GM19468 (cell line): ENCODE results near the gene CTDSP1.

Source experiments
- ATAC-seq: cut with Tn5 transposase; IDR thresholded peaks from one replicate; pipeline ENCODE4 v1.9.1; 2021; ENCODE audit warnings: mild to moderate bottlenecking, moderate library complexity, moderate number of reproducible peaks; ENCODE audit not compliant: unreplicated experiment; ENCODE audit errors: extremely low read depth

Gene CTDSP1

DNA sequence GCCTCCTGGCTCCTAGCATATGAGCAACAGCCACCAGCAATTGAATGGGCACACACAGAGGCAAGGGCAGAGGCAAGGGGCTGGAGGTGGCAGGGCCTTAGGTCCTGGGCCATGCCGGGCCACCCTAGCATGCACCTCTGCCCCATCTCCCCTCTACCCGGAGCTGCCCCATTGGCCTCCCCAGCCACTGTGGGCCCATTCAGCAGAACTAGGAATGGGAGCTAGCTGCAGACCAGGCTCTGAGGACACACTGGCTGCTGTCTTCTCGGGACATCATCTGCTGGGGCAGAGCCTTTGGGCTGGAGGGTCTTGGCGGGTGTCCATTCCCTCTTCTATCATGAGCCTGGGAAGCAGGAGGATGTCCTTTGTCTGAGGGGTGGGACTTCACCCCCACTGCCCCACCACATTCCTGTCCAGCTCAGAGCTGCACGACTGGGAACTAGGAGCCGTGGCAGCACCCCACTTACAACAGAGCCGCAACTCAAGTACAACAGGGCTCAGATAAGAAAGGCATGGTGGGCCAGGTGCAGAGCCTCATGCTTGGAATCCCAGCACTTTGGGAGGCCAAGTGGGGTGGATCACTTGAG is 20.1 kb downstream of the CTDSP1 start:
- no peak for ATAC-seq

DNA sequence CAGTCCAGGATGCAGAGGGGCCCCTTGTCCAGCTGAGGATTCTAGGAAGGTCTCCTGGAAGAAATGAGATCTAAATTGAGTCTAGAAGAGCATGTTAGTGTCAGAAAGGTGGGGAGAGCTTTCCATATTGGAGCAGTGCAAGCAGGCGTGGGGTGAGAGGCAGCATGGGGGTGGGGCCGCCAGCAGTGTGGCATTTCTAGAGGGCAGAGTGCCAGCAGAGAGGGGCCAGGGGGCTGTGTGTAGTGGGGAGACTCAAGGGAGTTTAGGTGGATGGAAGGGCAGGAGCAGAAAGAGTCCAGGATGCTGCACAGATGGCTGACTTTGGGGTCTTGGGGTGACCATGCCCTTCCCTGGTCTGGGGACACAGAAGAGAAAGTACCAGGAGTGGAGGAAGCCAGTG is 21.4 kb downstream of the CTDSP1 start:
- no peak for ATAC-seq

DNA sequence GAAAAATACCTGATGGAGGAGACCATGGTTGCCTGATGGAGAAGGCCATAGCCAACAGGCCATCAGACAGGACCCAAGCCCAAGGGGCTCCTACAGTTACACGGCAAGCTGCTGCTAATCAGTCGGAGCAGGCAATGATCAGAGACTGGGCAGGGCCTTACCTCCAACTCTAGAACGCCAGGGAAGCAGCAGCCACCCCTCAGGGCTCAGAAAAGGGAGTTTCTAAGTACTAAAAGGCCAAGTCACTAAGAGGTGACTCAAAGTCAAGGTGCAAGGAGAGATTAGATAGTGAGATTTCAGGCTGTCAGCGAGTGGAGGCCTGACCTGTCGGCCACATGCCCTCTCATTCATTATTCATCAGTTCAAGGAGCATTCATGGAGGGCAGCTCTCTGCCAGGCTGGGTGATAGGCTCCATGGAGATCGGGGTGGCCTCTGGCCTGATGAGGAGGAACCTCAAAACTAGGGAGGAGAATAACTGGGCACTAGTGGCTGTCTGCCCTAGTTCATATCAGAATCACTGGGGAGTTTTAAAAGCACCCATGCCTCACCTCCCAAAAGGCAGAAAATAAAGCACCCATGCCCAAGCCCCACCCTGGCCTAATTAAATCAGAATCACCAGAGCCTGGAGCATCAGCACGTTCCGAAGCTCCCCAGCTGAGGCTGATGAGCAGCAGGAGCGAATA is 22.9 kb downstream of the CTDSP1 start:
- no peak for ATAC-seq

DNA sequence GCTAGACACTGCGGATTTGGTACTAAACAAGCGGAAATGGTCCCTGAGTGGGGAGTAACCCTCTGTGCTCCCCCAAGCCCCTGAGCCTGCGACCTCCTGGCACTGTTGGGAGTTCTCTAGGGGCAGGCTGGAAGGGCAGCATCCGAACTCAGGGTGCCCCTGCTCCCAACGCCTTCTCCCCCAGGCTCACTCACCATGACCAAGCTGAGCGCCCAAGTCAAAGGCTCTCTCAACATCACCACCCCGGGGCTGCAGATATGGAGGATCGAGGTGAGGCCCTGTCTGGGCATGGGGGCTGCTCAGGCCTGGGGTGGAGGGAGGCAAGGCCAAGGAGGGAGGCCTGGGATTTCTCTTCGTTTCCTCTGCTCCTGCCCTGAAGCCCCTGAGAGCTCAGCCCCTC is 23.9 kb downstream of the CTDSP1 start:
- ATAC-seq: no peak

DNA sequence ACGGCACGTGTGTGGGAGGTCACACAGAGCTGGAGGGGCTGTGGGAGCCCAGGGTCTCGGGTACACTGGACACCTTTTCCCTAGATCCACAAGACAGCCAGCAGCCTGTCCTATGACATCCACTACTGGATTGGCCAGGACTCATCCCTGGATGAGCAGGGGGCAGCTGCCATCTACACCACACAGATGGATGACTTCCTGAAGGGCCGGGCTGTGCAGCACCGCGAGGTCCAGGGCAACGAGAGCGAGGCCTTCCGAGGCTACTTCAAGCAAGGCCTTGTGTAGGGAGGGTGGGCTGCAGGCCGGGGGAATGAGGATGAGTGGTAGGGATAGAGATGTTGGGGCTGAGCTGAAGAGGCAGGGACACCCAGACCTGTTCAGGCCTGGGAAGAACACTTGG is 25.9 kb downstream of the CTDSP1 start:
- ATAC-seq: no peak

DNA sequence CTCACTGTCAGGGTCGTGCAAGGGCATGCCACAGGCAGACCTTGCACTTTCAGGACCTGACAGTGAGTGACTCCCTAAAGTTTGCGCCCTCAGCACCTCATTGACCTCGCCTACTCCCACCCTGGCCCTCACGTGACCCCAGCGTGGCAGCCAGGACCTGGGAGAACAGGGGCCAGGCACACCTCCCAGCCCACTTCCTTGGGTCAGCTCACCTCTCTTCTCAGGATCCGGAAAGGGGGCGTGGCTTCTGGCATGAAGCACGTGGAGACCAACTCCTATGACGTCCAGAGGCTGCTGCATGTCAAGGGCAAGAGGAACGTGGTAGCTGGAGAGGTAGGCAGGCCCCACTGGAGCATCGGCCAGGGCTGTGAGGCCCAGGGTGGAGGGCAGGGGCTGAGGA is 28.1 kb downstream of the CTDSP1 start:
- no peak for ATAC-seq

DNA sequence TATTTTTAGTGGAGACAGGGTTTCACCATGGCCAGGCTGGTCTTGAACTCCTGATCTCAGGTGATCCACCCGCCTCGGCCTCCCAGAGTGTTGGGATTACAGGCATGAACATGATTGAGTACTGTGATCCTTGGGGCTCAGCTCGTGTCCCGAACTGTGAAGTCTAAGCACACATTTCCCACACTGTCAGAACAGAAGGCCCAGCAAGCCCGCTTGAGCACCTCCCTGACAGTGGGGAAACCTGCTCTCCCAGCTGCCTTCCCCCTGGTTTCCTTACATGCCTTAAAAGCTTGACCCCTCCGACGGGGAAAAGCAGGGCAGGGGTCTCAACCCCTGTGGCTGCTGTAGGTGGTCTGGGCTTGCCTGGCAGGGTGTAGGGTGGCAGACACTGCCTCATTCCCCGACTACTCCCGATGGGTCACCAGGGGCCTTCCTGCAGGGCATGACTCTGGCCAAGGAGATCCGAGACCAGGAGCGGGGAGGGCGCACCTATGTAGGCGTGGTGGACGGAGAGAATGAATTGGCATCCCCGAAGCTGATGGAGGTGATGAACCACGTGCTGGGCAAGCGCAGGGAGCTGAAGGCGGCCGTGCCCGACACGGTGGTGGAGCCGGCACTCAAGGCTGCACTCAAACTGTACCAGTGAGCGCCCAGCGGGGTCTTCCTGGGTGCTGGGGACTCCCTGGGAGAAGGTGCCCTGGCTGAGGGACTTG is 29.3 kb downstream of the CTDSP1 start:
- ATAC-seq: no peak

DNA sequence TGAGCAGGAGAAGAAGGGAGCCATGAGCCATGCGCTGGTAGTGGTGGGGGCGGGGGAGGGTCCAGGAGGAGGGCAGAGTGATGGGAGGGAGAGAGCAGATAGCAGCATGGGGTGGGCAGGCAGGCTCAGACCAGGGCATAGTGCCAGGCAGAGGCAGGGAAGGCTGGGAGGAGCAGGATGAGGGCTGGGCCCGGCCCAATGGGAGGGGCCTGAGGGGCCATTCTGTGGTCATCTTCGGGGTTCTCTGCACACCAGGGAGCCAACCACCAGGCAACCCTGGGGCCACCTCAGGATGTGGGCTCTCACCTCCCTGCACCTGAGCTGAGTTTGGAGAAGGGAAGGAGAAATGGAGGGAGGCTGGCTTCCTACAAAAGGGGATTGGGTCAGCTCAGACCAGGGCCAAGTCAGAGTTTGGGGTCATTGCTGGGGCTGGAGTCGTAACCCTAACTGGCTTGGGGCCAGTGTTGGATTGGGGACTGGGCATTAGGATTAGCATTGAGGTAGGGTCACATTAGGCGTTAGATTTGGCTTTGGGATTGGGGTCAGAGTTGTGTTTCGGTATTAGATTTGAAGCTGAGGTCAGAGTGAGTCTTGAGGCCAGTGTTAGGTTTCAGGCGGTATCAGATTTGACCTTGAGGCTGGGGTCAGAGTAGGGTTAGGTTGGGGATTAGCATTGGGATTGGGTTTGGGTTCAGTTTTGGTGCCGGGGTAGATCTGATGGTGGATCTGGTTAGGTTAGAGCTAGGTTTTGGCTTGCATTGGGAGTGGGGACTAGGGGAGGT is 30.4 kb downstream of the CTDSP1 start:
- ATAC-seq: no peak

DNA sequence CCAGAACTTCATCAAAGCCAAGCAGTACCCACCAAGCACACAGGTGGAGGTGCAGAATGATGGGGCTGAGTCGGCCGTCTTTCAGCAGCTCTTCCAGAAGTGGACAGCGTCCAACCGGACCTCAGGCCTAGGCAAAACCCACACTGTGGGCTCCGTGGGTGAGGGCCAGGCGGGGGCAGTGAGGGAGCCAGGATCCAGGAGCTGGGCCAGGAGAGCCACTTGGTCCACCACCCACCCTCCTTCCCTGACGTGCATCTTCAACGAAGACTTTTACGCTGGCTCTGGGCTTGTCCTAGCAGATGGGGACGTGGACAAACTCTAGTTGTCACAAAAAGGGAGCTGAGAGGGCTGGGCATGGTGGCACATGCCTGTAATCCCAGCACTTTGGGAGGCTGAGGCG is 31.1 kb downstream of the CTDSP1 start:
- no peak for ATAC-seq

DNA sequence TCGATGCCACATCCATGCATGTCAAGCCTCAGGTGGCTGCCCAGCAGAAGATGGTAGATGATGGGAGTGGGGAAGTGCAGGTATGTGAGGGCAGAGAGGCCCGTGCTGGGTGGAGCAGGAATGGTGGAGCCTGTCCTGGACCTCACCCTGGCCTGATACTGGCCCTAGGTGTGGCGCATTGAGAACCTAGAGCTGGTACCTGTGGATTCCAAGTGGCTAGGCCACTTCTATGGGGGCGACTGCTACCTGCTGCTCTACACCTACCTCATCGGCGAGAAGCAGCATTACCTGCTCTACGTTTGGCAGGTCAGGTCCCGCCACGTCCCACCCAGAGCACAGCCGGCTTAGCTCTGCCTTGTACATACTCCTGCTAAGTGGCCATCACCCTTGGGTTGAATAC is 32.2 kb downstream of the CTDSP1 start:
- ATAC-seq: no peak

DNA sequence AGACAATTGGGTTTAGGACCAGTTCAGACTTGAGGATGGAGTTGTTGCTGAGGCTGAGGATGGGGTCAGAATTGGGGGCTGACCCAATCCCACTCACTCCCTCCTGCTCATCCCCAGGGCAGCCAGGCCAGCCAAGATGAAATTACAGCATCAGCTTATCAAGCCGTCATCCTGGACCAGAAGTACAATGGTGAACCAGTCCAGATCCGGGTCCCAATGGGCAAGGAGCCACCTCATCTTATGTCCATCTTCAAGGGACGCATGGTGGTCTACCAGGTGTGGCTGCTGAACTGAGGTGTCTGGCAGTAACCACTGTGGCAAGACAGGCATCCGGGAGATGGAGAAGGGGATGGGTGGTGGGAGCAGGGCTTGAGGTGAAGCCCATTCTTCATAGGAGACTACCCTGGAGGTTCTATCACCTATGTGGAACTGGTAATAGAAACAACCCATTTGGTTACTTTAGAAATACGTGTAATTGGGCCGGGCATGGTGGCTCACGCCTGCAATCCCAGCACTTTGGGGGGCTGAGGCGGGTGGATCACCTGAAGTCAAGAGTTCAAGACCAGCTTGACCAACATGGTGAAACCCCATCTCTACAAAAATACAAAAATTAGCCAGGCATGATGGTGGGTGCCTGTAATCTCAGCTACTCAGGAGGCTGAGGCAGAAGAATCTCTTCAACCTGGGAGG is 33.2 kb downstream of the CTDSP1 start:
- no peak for ATAC-seq

DNA sequence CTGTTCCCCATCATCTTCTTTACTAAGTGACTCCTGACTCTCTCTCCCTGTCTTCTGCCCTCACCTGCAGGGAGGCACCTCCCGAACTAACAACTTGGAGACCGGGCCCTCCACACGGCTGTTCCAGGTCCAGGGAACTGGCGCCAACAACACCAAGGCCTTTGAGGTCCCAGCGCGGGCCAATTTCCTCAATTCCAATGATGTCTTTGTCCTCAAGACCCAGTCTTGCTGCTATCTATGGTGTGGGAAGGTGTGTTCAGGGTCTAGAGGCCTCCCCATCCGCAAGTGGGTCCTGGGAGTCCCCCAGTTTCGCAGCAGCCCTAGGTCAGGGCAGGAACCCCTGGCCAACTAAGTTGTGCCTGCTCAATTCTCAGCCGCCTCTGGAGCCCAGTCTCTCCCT is 34.8 kb downstream of the CTDSP1 start:
- ATAC-seq: no peak

DNA sequence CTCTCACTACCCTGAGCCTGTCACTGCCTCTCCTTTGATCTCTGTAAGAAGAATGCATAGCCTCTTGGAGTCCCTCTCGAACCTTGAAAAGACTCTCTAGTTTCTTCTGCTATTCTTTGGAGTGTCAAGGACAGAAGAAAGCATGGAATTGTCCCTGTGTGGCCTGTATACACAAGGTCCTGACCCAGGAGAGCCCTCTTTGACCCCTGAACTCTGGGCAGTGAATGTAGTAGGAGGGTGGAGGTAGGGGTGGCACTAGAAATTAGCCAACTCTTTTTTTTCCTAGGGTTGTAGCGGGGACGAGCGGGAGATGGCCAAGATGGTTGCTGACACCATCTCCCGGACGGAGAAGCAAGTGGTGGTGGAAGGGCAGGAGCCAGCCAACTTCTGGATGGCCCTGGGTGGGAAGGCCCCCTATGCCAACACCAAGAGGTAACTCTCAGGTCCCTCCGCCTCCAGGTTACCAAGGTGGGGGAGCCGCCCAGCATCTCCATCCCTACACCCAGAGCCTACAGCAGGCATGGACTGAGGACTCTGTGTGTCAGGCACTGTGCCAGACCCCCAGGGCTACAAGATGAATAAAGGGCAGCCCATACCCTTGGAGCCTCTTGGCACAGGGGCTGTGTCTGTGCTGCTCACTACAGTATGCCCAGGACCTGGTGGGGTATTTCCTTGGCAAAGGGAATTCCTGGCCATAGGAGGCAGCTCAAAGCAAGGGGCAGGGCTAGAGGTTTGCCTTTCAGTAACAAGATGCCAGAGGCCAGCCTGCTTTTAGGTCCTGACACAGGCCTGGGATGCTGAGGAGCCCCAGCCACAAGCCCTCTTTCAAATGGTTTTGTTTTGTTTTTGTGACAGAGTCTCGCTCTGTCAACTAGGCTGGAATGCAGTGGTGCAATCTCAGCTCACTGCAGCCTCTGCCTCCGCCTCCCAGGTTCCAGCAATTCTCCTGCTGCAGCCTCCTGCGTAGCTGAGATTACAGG is 35.6 kb downstream of the CTDSP1 start:
- ATAC-seq: no peak

DNA sequence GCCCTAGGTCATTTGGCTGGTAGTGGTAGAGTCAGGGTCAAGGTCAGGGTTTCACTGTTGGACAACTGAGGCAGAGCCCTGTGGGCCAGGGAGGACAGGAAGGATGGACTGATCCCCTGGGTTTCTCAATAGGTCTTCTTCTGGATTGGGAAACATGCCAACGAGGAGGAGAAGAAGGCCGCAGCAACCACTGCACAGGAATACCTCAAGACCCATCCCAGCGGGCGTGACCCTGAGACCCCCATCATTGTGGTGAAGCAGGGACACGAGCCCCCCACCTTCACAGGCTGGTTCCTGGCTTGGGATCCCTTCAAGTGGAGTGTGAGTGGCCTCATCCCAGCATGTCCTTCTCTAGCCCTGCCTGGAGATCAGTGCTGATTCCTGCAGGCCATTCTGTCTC is 37.3 kb downstream of the CTDSP1 start:
- no peak for ATAC-seq

DNA sequence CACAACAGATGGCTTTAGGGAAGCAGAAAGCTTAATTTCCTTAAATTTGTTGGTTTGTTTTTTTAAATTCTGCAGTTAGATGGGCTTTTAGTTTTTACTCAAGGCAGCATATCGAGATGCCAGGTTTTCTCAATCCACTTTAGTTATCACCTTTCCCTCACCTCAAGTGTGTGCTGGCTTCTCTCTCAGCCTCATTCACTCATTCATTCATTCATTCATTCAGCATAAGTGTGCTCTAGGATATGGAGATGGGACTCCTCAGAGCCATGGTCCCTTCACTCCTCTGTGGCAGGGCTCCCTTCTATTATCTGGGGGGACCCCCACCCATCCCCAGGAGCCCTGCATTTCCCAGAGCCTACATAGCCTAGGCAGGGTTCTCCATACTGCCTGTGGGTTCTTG is 38.3 kb downstream of the CTDSP1 start:
- ATAC-seq: no peak

DNA sequence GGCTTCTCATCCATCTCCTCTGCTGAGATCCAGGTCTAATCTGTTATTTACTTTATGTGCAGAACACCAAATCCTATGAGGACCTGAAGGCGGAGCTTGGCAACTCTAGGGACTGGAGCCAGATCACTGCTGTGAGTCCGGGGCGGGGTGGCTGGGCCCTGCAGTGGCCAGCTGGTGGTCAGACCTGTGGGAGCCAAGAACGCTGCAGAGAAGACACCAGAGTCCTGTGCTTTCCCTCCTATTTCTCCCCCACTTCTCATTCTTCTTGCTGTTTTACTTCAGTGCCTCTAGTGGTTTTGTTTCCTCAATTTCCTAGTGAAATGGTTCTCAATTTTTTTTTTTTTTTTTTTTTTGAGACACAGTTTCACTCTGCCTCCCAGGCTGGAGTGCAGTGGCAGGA is 38.9 kb downstream of the CTDSP1 start:
- no peak for ATAC-seq

DNA sequence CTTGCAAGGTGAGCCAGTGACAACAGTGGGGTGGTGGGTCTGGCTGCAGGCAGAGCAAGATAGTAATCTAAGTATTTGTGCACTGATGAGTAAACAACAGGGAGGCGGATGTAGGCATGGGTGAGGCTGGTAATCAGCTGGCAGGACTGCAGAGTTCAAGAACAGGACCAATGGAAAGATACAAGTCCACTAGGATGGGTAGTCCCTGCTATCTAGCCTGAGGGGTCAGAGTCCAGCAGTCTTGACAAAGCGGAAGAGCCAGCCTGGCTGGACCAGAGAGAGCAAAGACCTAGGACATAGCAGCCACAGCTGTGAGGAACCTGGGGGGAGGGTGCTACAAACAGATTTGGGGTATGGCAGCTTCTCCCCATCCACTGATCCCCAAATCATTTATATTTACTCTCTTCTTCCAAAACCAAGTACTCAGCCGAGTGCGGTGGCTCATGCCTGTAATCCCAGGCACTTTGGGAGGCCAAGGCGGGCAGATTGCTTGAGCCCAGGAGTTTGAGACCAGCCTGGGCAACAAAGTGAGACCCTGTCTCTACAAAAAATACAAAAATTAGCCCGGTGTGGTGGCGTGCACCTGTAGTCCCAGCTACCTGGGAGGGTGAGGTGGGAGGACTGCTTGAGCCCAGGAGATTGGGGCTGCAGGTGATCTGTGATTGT is 45.2 kb downstream of the CTDSP1 start:
- ATAC-seq: no peak

DNA sequence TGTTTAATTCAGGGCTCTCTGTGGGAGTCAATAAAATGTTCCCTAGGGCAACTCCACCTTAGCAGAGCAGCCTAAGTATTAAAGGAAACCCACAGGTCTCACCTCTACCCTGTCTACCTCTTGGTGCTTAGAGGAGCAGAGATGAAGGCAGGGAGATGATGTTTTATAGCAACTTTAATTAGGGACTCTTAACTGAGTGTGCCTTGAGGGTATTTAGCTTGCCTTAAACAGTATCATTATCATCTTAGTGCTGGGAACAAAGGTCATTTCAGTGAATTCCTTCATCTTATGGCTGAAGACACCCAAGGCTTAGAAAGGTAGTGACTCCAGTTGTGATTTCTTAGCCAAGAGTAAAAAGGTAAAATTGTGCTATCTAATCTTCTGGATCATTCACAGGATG is 45.9 kb downstream of the CTDSP1 start:
- no peak for ATAC-seq

DNA sequence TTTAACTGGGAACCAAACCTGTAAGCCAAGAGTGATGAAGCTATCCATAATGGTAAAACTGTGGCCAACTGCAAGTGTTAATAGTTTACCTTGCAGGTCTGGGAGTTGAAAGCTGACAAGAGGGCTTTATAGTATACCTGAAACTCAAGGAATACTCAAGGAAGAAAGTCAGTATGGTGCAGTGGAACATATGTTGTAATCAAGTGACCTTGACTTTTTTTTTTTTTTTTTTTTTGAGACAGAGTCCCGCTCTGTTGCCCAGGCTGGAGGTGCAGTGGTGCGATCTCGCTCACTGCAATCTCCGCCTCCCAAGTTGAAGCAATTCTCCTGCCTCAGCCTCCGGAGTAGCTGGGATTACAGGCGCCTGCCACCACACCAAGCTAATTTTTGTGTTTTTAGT is 46.9 kb downstream of the CTDSP1 start:
- no peak for ATAC-seq
